K562 (cell line): ENCODE data around the gene NTM. TPM values are rescaled to one million over a fixed set of nuclear protein-coding genes. Genes with fewer than 3 reads are reported as not detected.

Source experiments
- ATAC-seq: fragments of 200-7000 bp; cut with Tn5 transposase; 3 replicates; pipeline ENCODE4 v1.9.1; 2020; ENCODE audit warnings: moderate library complexity
- BruUV-seq: library from RNA; stranded (reverse); fragments of 400-500 nt; replicated peaks from 2 replicates; lab custom pipeline; 2021; lab: Mats Ljungman, UMichigan
- CTCF ChIA-PET: fragments of 300-600 bp; formaldehyde crosslinking; extraction: SDS; loops from one replicate; lab custom pipeline; 2021; ENCODE audit warnings: low intra/inter-chr PET ratio; lab: Yijun Ruan, JAX
- POLR2A ChIA-PET: fragments of 300-600, 350-650 bp; sonication (Branson Sonifier 250); formaldehyde crosslinking; extraction: SDS; loops from one replicate; lab custom pipeline; 2021; ENCODE audit warnings: antibody characterized with exemption, inconsistent platforms; lab: Yijun Ruan, JAX
- DNase-seq, 4 experiments: peaks; one replicate each; pipeline versions ENCODE4 v3.0.0 to v3.0.0-alpha.2; 2011 to 2018; ENCODE audit warnings: low spot score in 3 of 4, mixed read lengths in 3 of 4; ENCODE audit errors: extremely low read depth in 1 of 4
- FAIRE-seq: peaks from 2 replicates; lab custom pipeline; 2011; peaks lifted over from hg19 to GRCh38; lab: Jason Lieb, UNC
- H2AFZ ChIP-seq: 2 replicates; pipeline ENCODE4 v1.6.0; 2011; ENCODE audit warnings: low read depth, low read length, control low read depth, inconsistent platforms
- H3K27ac ChIP-seq: fragments of 200-600 bp; 3 replicates; pipeline ENCODE4 v1.8.0; 2011; ENCODE audit warnings: low read depth, mild to moderate bottlenecking, control low read depth, inconsistent platforms, low read length, moderate library complexity, mixed read lengths; ENCODE audit errors: extremely low read depth
- H3K27me3 ChIP-seq, 2 experiments: fragments of 300-600 bp in 1 of 2; 2 replicates in 1 of 2; 3 replicates in 1 of 2; pipeline versions ENCODE4 v1.6.0 to v1.8.0; 2011; ENCODE audit warnings: inconsistent platforms in 2 of 2, low read length in 2 of 2, mild to moderate bottlenecking in 1 of 2, mixed read lengths in 1 of 2, moderate library complexity in 1 of 2; ENCODE audit not compliant: control insufficient read depth in 2 of 2, insufficient read depth in 2 of 2
- H3K36me3 ChIP-seq: fragments of 300-600 bp; 3 replicates; pipeline ENCODE4 v1.8.0; 2011; ENCODE audit warnings: mild to moderate bottlenecking, low read length, inconsistent platforms; ENCODE audit not compliant: control insufficient read depth, insufficient read depth
- H3K4me1 ChIP-seq, 2 experiments: fragments of 200-600 bp in 1 of 2; replicated peaks in 1 of 2; 2 replicates in 1 of 2; 3 replicates in 1 of 2; pipeline versions ENCODE4 v1.5.1 to v1.8.0; 2011; ENCODE audit warnings: inconsistent platforms in 2 of 2, low read length in 2 of 2, mild to moderate bottlenecking in 1 of 2, mixed read lengths in 1 of 2, moderate library complexity in 1 of 2; ENCODE audit not compliant: control insufficient read depth in 2 of 2, insufficient read depth in 2 of 2
- H3K4me2 ChIP-seq: 2 replicates; pipeline ENCODE4 v1.6.1; 2011; ENCODE audit warnings: low read length, control low read depth, inconsistent platforms, mixed read lengths; ENCODE audit not compliant: insufficient read depth
- H3K4me3 ChIP-seq: fragments of 200-600 bp; sonication (generic), shearing (Covaris generic); 2 replicates; pipeline ENCODE4 v1.5.1; 2016; ENCODE audit warnings: control low read depth, inconsistent platforms
- H3K79me2 ChIP-seq: fragments of 200-600 bp; 3 replicates; pipeline ENCODE4 v1.8.0; 2011; ENCODE audit warnings: low read length, inconsistent platforms; ENCODE audit not compliant: control insufficient read depth, insufficient read depth
- H3K9ac ChIP-seq, 2 experiments: 2 replicates each; pipeline versions ENCODE4 v1.6.0 to v1.6.1; 2011; ENCODE audit warnings: low read depth in 2 of 2, low read length in 2 of 2, control low read depth in 1 of 2, inconsistent platforms in 1 of 2, mild to moderate bottlenecking in 1 of 2, mixed read lengths in 1 of 2; ENCODE audit not compliant: insufficient read depth in 1 of 2
- H3K9me1 ChIP-seq: one replicate; pipeline ENCODE4 v1.6.0; 2011; ENCODE audit warnings: inconsistent platforms, mild to moderate bottlenecking, low read length, moderate library complexity; ENCODE audit not compliant: control insufficient read depth, insufficient read depth
- H3K9me3 ChIP-seq: replicated peaks from 2 replicates; pipeline ENCODE4 v1.5.1; 2011; ENCODE audit warnings: low read depth, low read length, inconsistent platforms; ENCODE audit not compliant: control insufficient read depth, insufficient read depth
- H4K20me1 ChIP-seq: replicated peaks from 2 replicates; pipeline ENCODE4 v1.6.1; 2011; ENCODE audit warnings: low read length, inconsistent platforms, mixed read lengths; ENCODE audit not compliant: control insufficient read depth, insufficient read depth
- BACH1 ChIP-seq: fragments of 200-800 bp; sonication (Bioruptor generic); IDR thresholded peaks from 2 replicates; pipeline ENCODE4 v1.6.1; 2016; ENCODE audit warnings: missing genetic modification characterization, missing compliant biosample characterization
- CHCHD3 ChIP-seq: fragments of 250-450 bp; sonication (Bioruptor Pico); IDR thresholded peaks from 2 replicates; pipeline ENCODE4 v2.1.2; 2022; ENCODE audit warnings: mild to moderate bottlenecking
- ETV5 ChIP-seq: sonication (generic); formaldehyde crosslinking; IDR thresholded peaks from 2 replicates; pipeline ENCODE4 v1.4.0; 2020; ENCODE audit warnings: low read depth, mild to moderate bottlenecking, missing genetic modification reagents
- GTF2E2 ChIP-seq: fragments of 200-800 bp; sonication (Bioruptor generic); IDR thresholded peaks from 2 replicates; pipeline ENCODE4 v1.6.1; 2016; ENCODE audit warnings: missing genetic modification characterization, missing compliant biosample characterization
- HSF4 ChIP-seq: fragments of 250-450 bp; sonication (Bioruptor Pico); IDR thresholded peaks from 2 replicates; pipeline ENCODE4 v2.1.2; 2022; ENCODE audit warnings: mild to moderate bottlenecking, moderate library complexity, borderline replicate concordance
- LCOR ChIP-seq: sonication (generic); formaldehyde crosslinking; IDR thresholded peaks from 2 replicates; pipeline ENCODE4 v1.8.0; 2022; ENCODE audit warnings: mild to moderate bottlenecking, missing genetic modification reagents
- MAFF ChIP-seq: IDR thresholded peaks from 2 replicates; pipeline ENCODE4 v1.6.1; 2012; ENCODE audit warnings: low read length, improper control_type of control experiment
- MTF1 ChIP-seq: fragments of 250-450 bp; sonication (Bioruptor Pico); IDR thresholded peaks from 2 replicates; pipeline ENCODE4 v1.9.0; 2021; ENCODE audit warnings: moderate library complexity, mild to moderate bottlenecking, inconsistent platforms, borderline replicate concordance
- NKRF ChIP-seq: fragments of 450-650 bp; IDR thresholded peaks from 2 replicates; pipeline ENCODE4 v1.6.1; 2016; ENCODE audit warnings: borderline replicate concordance
- NR4A1 ChIP-seq, 2 experiments: fragments of 250-450 bp in 1 of 2; fragments of 450-650 bp in 1 of 2; sonication (Bioruptor Pico) in 1 of 2; IDR thresholded peaks; 2 replicates each; pipeline versions ENCODE4 v1.4.0 to v1.6.1; 2016 to 2020; ENCODE audit warnings: mild to moderate bottlenecking in 2 of 2, missing compliant biosample characterization in 1 of 2, missing genetic modification characterization in 1 of 2, moderate library complexity in 1 of 2
- OTX1 ChIP-seq: fragments of 450-650 bp; formaldehyde crosslinking; IDR thresholded peaks from 2 replicates; pipeline ENCODE4 v1.4.0; 2022; ENCODE audit warnings: mild to moderate bottlenecking
- POU5F1 ChIP-seq: fragments of 150-350 bp; IDR thresholded peaks from 2 replicates; pipeline ENCODE4 v1.6.1; 2014; ENCODE audit warnings: borderline replicate concordance, low read length, low read depth, mild to moderate bottlenecking; ENCODE audit not compliant: partially characterized antibody
- SP1 ChIP-seq: sonication (generic); formaldehyde crosslinking; IDR thresholded peaks from 2 replicates; pipeline ENCODE4 v1.8.1; 2022; ENCODE audit warnings: mild to moderate bottlenecking, missing genetic modification reagents
- TGIF2 ChIP-seq: sonication (generic); formaldehyde crosslinking; IDR thresholded peaks from 2 replicates; pipeline ENCODE4 v1.8.1; 2022; ENCODE audit warnings: mild to moderate bottlenecking, missing genetic modification reagents, moderate library complexity
- TOE1 ChIP-seq, 2 experiments: fragments of 450-650 bp in 1 of 2; sonication (generic) in 1 of 2; formaldehyde crosslinking in 1 of 2; IDR thresholded peaks; 2 replicates each; pipeline versions ENCODE4 v1.7.1 to v1.8.0; 2016 to 2022; ENCODE audit warnings: borderline replicate concordance in 2 of 2, mild to moderate bottlenecking in 2 of 2, antibody characterized with exemption in 1 of 2, inconsistent platforms in 1 of 2, low read depth in 1 of 2, missing genetic modification reagents in 1 of 2, moderate library complexity in 1 of 2
- ZNF699 ChIP-seq: fragments of 250-450 bp; sonication (Bioruptor Pico); IDR thresholded peaks from 2 replicates; pipeline ENCODE4 v1.8.0; 2021; ENCODE audit warnings: mild to moderate bottlenecking, moderate library complexity; ENCODE audit not compliant: insufficient replicate concordance
- ZNF75A ChIP-seq: fragments of 450-650 bp; formaldehyde crosslinking; IDR thresholded peaks from 2 replicates; pipeline ENCODE4 v1.4.0; 2020; ENCODE audit warnings: mild to moderate bottlenecking
- WGBS: fragments of 100-300 bp; shearing (Covaris generic); methylation state at CpG from one replicate; pipeline ENCODE4 v1.1.6; 2016; ENCODE audit warnings: low coverage, mixed read lengths; ENCODE audit not compliant: insufficient coverage; ENCODE audit errors: missing lambda C conversion rate; 5-methylcytosine and 5-hydroxymethylcytosine counted together
- in situ Hi-C: fragments of 300-500 bp; cut with MboI; formaldehyde crosslinking; loops from 4 replicates; pipeline ENCODE4 v1.15.0; 2018; ENCODE audit warnings: inconsistent platforms, mixed read lengths
- intact Hi-C: fragments of 100-400 bp; cut with micrococcal nuclease; formaldehyde crosslinking; loops from 2 replicates; pipeline ENCODE4 v1.14.2; 2022
- polyA plus RNA-seq, 8 experiments: library from polyadenylated mRNA; depleted of rRNA in 4 of 8; stranded (reverse) in 5 of 8; unstranded in 3 of 8; fragments of >200 nt; fragmentation: Nextera tagmentation in 2 of 8; fragmentation: Illumina TruSeq in 1 of 8; extraction: Ambion mirVana in 2 of 8; extraction: Trizol in 1 of 8; gene quantifications; 2 replicates each; pipeline versions ENCODE4 v1.2.1 to v1.2.3, GENCODE V29; 2011 to 2014; ENCODE audit warnings: inconsistent platforms in 1 of 8, missing spikeins in 1 of 8
- total RNA-seq, 7 experiments: library from RNA; depleted of rRNA in 6 of 7; stranded (reverse); fragments of >200 nt in 6 of 7; fragmentation: Illumina TruSeq in 2 of 7; extraction: Trizol in 2 of 7; gene quantifications; 2 replicates each; pipeline versions ENCODE4 v1.2.1 to v1.2.3, GENCODE V29; 2011 to 2021; ENCODE audit warnings: low replicate concordance in 1 of 7

NTM gene
- total and polyA plus RNA-seq, 9 of the 15 experiments (the other 6 are each of a cell fraction or from before 2014, with no cell fraction given) = not detected

- no peak for TF ChIP-seq NR4A1 (CRISPR knock-in tag; IDR thresholded peaks at IDR 0.05)
- TF ChIP-seq NR4A1 (tag; IDR thresholded peaks at IDR 0.05) = no peak
- no peak for TF ChIP-seq MAFF
- TF ChIP-seq ZNF75A = no peak
- no peak for TF ChIP-seq OTX1 (CRISPR knock-in tag)
- TF ChIP-seq TOE1 (IDR thresholded peaks at IDR 0.05; ENCODE audit: borderline replicate concordance) = no peak
- TF ChIP-seq TOE1 (CRISPR knock-in tag; IDR thresholded peaks at IDR 0.05; ENCODE audit: borderline replicate concordance, low read depth) = no peak
- TF ChIP-seq HSF4 (CRISPR knock-in tag) = no peak
- TF ChIP-seq SP1 (CRISPR knock-in tag) = no peak
- no peak for TF ChIP-seq ZNF699 (CRISPR knock-in tag)
Observed at GRCh38 chr11:131888230-131888855, 517.9 kb downstream of the NTM start (continued).

DNA sequence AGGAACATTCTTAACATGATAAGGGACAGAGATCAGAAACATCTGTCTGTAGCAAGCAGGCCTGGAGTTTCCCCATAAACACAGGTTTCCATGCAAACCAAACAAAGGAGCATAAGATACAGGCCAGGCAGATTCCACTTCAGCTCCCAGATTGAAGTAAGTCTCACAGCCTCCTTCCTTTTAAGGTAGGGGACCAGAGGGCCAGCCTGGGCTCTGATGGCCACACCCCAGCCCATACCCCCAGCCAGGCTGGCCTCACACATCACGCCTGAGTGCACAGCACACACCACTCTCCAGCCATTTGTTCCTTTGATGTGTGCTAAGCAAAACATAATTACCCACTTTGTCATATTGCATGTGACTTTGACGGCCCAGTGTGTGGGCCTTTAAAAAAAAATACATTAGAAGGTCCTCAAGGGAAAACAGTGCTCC, 518.7 kb downstream of the NTM start:
- WGBS = 0% methylated on average over 2 of the region's 2 CpGs
- no TSS peak for BruUV-seq
- no peak for FAIRE-seq
- Histone ChIP-seq H3K9ac (no peak overlapping the region), H2AFZ (no peak overlapping the region), H3K9me1 (no peaks in the 10 kb centered on the region), H3K36me3 (no peaks in the 10 kb centered on the region), H3K4me1 (no peaks in the 10 kb centered on the region), H3K4me2 (no peak overlapping the region), H3K27me3 (no peaks in the 10 kb centered on the region), H3K9me3 (no peaks in the 10 kb centered on the region)
- DNase-seq = no peak
- CTCF ChIA-PET = no interaction called here
- intact Hi-C loops = no loop called here
- POLR2A ChIA-PET = no interaction called here
- TF ChIP-seq POU5F1 = no peak
- TF ChIP-seq NKRF = no peak
- TF ChIP-seq ETV5 = no peak
- no peak for TF ChIP-seq MTF1 (CRISPR knock-in tag)
- no peak for TF ChIP-seq TGIF2
- no peak for TF ChIP-seq BACH1
- no peak for TF ChIP-seq LCOR
- no peak for TF ChIP-seq CHCHD3 (CRISPR knock-in tag)
- no peak for TF ChIP-seq GTF2E2 (tag)
- TF ChIP-seq, all 486 proteins: peak for 0
- H3K4me3 ChIP-seq = no peak overlapping the region
- no peaks in the 10 kb centered on the region for H3K79me2 ChIP-seq
- in situ Hi-C loops = no loop called here
- no peaks in the 10 kb centered on the region for H4K20me1 ChIP-seq
- no peak for ATAC-seq
- H3K27ac ChIP-seq = no peak overlapping the region
